Tongue (tissue), 2 donors: Measurements from ENCODE around the gene ABRAXAS1. TPM values are rescaled to one million over a fixed set of nuclear protein-coding genes. Genes with fewer than 3 reads are reported as not detected.
"Not testable (repeated sequence)": the region's sequence is repeated elsewhere in the genome, so short reads cannot be mapped to it uniquely, and the experiment has no call there.

Experiments used
- DNase-seq: peaks from one replicate; pipeline ENCODE4 v3.0.0-alpha.2; 2015
- total RNA-seq: library from RNA; depleted of rRNA; stranded (reverse); fragments of >200 nt; gene quantifications from one replicate; pipeline ENCODE4 v1.2.3, GENCODE V29; 2014

ABRAXAS1 gene
- 17.8 TPM for total RNA-seq

DNA sequence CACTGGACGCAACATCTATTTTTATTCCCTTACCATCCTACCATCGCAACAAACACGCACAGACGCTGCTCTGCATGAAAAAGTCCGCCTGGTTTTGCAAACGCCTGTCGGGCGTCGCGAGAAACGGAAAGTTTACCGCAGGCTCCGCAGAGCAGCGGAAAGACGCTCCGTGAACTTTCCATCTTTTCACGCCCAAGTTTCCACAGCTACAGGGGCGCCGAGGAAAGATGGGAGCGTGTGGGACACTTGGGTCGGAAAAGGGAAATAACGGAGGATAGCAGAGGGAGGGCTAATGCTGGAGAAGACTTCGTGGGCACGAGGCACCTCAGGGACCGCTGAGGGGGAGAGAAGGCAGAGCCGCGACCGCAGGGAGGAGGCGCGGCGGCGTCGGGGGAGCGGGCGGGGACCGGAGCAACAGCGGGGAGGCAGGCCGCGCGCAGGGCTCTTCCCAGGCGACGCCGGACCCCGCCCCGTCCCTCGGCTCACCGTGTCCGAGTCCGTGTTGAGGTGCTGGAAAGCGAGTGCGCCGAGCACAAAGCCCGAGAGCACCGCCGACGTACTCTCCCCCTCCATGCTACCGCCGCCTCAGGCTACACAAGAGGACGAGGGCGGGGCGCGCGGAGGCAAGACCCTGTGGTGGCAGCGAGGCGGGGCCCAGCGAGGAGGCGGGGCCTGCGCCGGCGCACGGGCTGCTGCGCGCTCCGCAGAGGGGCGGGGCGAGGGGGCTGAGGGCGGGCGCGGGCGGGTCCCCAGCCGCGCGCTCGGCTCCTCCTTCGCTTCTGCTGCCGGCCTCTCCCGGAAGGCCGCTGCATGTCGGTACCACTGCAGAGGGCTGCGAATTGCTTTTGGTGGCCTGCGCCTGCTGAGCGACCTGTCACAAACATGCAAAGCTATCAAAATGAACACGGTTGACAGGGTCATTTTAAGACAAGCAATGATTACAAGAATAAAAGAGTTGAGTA, at the start of gene ABRAXAS1:
Gene ABRAXAS1 (minus strand): TSS at position 601 of the 962 bp plus-strand sequence. CDS start 28 bp downstream, at position 573.
- DNase-seq, result peak; percentile 98

DNA sequence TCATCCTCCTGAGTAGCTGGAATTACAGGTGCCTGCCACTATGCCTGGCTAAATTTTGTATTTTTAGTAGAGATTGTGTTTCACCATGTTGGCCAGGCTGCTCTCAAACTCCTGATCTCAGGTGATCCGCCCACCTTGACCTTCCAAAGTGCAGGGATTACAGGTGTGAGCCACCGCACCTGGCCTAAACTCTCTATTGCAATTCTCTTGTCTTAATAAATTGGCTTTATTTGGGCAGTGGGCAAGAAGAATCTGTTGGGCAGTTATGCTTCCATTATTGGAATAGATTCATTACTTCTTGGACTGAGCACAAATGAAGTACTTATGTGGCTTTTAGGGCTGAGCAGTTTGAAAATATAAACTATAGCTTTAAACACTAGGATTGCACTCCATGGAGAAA, 42.8 kb upstream of the ABRAXAS1 start:
- DNase-seq, result no peak

DNA sequence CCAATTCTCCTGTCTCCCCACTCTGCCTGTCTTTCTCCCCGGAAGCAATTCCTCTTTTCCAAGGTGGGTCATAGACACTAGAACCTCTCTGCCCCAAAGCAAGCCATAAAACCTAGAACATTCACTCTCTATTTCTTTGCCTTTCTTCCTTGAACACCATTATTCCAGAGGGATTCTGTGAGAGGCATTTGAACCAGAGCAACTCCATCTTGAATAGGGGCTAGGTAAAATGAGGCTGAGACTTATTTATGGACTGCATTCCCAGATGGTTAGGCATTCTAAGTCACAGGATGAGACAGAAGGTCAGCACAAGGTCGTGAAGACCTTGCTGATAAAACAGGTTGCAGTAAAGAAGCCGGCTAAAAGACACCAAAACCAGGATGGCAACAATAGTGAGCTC, 37.3 kb upstream of the ABRAXAS1 start:
- DNase-seq, result no peak

DNA sequence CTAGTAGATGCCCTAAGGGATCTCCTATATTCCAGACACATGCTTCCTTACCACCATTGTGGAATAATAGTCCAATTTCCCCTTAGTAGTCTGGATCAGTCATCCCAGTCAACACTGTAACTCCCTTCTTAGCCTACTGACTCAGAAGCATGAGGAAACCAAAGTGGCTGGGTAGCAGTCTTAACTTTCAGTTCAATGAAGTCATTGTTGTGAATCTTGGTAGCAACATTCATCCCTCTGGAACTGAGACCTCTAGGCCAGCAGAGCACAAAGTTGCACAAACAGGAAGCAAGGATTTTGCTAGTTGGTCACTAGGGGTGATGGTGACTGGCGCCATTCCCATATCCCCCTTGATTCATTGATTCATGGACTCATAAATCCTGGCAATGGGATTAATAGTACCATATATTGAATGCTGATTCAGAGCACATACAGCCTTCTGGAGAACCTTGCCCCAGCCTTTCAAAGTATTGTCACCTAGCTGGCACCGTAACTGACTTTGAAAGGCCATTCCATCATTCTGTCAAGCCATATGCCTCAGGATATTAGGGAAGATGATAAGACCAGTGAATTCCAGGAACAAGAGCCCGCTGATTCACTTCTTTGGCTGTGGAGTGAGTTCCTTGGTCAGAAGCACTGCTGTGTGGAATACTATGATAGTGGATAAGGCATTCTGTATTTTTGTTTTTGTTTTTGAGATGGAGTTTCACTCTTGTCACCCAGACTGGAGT, 31.3 kb upstream of the ABRAXAS1 start:
- DNase-seq, result no peak

DNA sequence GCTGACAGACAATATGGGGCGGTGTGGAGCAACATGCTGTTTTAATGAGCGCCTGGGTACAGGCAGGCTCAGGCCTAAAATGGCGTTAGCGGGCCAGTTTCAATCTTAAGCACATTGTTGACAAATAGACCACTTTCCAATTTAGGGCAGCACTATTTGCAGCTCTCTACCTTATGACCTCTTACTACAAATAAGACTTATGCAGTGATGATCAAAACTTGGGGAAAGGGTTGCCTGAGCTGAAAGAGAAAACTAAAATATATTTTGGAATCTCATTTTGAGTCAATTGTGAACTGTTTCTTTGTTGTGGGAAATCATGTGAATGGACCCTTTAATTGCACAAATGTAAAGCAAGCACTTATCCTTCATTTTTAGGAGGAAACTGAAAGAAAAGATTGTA, 25.5 kb upstream of the ABRAXAS1 start:
- no peak for DNase-seq

DNA sequence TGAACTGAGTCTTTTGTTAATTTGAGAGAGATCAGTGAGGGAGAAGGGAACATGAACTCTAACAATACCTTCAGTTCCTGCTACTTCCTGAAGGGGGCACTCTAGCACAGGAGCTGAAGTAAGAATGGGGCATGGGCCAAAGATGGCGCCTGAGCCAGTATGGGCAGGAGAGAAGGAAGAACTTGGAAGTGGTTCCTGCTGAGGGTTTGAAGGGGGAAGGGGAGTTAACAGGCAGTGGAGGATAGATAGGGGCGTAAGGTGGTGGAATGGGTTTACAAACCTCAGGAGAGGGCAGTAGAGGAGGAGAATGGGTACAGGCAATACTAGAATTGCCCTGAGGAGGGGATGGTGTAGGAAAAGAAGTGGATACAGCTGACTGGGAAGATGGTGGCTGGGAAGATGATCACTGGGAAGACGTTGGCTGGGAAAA, 24.3 kb upstream of the ABRAXAS1 start:
- DNase-seq, result peak; percentile 7

DNA sequence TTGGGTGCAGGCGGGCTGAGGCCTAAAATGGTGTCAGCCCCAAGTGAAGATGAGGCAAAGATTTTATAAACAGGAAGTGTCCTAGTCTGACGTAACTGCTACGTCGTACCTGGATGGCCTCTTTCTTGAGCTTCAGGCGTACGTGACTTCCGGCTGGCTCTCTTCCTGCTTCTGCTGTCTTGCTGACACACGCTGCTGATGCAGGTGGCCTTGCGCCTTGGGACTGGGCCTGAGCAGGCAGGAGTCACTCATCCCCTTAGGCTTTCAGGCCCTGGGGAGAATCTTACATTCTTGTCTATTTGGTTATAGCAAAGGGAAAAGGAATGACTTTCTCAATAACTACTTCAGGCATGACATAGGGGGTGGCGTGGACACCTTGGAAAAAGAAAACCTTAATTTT, 20.1 kb upstream of the ABRAXAS1 start:
- DNase-seq, result no peak

DNA sequence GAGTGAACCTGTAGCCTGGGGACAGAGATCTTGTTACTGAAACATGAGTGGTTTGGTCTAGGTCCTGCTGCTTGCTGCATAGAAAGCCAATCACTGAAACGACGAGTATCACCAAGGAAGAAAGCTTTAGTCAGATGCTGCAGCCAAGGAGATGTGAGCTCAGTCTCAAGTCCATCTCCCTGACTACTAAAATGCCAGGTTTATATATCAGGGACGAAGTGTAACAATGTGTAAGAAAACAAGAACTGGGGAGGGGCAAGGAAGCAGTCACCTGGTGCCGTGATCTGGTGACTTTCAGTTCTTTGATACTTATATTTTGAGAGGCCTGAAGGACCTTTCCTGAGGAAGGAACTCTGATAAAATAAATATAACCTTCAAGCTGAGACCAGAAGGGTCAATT, 19.6 kb upstream of the ABRAXAS1 start:
- no peak for DNase-seq

DNA sequence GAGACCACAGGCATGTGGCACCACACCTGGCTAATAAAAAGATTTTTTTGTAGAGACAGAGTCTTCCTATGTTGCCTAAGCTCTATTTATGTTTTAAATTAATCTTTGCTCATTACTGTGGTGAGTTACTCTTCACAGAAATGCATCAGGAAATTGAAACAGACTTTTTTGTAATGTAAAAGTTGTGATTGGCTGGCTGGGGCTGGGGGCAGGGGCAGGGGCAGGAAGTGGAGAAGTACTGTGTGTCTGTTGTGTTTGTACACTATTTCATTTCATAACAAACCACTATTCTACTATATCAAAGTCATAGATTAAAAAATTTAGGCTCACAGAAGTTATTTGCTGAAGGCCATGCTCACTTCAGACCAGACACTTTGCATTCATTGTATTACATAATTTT, 19.1 kb upstream of the ABRAXAS1 start:
- no peak for DNase-seq

DNA sequence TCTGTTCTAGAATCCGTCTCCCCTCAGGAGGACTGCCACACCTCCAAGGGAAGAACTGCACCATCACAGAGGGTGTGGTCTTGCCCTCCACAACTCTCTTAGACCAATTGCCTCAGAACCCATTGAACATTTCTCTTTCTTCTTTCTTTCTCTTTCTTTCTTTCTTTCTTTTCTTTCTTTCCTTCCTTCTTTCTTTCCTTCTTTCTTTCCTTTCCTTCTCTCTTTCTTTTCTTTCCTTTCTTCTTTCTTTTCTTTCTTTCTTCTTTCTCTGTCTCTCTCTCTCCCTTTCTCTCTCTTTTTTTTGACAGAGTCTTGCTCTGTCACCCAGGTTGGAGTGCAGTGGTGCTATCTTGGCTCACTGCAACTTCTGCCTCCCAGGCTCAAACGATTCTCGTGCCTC, 16.8 kb upstream of the ABRAXAS1 start:
- not testable (repeated sequence) for DNase-seq

DNA sequence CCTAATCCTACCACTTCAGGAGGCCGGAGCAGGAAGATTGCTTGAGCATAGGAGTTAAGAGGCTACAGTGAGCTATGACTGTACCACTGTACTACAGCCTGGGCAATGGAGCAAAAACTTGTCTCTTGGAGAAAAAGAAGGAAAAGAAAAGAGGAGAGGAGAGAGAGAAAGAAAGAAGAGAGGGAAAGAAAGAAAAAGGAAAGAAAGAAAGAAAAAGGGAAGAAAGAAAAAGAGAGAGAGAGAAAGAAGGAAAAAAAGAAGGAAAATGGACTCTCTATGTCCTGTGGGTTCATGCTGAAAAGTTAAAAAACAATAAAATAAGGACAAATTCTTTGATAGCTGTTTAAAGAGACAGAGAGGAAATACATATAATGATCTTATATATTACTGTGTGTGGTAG, 13.3 kb upstream of the ABRAXAS1 start:
- DNase-seq, result no peak

DNA sequence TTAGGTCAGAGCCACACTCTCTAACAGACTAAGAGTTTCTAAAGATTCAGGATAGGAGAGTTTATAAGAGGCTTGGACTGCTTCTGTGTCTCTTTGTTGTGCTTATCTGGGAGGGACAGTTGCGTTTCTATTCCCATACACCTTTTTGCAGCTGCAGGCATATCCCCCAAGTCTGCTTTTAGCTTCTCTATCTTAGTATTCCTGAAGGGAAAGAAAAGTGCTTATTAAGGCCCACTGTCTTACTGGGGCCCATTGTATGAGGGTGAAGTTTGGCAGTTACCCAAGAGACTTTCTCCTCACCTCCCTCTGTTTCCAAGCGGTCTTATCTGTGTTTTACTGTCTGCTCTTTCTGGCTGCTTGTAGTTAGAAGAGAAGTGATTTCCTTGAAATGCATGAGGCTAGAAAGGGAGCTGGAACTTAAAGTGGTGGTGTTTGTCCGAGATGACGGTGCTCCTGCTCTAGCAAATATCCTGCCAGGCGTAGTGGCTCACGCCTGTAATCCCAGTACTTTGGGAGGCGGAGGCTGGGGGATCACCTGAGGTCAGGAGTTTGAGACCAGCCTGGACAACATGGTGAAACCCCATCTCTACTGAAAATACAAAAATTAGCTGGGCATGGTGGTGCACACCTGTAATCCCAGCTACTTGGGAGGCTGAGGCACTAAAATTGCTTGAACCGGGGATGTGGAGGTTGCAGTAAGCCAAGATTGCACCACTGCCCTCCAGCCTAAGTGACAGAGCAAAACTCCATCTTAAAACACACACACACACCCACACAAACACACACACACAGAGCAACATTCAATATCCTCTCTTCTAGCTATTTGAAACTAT, 11.4 kb upstream of the ABRAXAS1 start:
- not testable (repeated sequence) for DNase-seq

DNA sequence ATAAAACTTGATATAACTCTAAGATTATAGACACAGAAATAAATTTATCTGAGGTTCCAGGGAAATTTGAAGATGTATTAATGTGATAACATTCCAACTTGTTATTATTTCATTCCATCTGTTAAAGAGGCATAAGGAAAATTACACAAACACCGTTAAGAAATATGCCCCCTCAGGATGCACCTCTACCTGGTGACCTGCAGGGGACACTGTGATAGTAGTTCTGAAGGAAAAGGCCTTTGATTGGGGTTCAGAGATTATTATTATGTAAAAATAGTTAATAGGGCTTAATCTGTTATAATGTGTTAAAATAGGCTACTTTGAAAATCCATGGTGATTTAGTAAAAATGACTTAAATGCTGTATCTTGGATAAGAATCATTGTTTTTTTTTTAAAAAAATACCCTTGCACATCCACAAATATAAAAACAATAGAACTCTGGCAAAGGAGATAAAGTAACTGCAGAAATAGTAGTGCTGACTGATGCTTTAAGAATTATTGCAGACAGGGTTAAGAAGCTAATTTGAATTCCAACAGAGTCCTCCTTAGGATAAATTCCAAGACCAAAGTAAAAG, 6.1 kb upstream of the ABRAXAS1 start:
- peak; percentile 27 for DNase-seq

DNA sequence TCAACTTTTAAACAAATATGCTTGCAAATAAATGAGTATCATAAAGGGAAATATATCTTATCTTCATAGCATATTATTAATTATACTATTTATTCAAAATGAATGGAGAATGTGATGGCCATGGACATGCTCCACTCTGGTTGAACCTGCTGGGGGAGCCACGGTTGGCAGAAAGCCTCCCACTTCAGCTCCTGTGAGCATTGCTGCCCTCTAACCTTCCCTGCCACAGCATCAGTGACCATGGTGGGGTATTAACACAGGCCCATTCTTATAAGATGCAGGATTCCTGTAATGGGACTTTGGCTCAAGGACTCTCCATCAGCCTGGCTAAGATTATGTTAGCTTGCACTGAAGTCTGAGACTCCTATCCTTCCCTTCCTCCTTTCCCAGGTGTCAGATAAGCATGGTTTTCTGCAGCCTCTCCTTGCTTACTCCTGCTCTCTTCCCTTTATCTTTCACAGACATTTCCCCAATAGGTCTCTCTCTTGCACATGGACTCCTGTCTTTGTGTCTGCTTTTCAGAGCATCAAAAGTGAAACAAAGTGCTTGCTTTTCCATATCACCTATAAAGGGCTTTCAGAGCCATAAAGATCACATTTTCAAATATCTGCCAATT, 4.9 kb upstream of the ABRAXAS1 start:
- no peak for DNase-seq

DNA sequence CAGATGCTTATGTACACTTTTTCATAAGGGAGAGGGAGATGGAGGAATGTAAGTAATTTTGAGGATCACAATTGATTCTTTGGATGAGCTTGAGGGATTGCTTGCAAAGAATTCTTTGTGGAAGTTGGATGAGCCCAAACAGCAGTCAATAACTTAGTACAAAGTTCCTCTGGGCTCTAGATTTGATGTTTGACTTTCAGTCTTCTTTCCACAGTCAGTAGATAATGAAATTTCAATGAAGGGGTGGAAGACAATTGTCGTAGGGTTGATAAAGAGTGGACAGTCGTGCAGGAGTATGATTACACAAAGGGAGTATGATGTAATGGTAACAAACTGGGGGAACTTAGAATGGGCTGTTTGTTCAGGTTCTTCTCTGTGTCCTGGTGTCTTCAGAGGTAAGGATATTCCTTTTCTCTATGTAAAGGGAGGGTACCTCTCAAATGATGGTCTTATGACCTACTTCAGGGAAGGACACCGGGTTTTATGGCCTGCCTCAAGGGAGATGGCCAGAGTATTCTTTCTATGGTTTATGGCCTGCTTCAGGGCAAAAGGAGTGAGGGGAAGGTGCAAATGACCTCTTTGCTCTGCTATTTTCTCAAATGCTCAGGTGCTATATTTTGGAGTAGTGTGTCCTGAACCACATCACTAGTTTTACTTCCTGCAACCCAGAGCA, 1.7 kb upstream of the ABRAXAS1 start:
- no peak for DNase-seq

DNA sequence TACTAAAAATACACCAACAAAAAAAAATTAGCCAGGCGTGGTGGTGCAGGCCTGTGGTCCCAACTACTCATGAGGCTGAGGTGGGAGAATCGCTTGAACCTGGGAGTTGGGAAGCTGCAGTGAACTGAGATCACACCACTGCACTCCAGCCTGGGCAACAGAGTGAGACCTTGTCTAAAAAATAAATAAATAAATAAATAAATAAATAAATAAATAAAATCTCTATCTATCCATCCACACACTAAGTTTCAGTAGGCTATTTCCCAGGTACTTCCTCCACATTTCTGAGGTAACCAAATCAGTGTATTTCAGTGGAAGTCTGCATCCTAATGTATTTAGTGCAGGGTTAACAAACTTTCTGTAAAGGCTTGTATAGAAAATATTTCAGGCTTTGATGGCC, 10.9 kb downstream of the ABRAXAS1 start:
- DNase-seq, result no peak

DNA sequence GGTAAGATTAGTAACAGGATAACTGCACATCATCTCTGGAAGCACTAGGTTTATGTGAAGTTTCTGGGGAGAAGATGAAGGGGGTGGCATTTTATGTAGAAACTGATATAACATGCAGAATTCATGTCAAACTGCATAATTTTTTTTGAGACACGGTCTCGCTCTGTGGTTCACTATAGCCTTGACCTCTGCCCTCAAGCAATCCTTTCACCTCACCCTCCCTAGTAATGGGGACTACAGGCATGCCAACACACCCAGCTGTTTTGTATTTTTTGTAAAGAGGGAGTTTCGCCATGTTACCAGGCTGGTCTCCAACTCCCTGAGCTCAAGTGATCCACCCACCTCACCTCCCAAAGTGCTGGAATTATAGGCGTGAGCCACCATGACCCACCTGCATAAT, 11.5 kb downstream of the ABRAXAS1 start:
- DNase-seq, result no peak

DNA sequence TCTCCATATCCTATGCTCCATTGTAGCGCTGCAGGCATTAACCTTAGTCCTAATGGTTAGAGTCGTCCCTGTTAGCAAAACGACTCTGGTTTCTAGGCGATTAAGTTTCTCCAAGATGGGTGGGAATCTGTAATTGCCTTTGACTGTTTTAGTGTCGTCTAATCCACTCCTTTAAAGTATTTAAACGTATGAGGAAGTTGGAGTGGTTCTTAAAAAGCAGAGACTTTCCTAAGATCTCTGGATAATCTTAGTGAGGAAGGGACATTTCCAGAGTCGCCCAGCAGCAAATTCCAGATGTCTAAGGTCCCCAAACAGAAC, 28.8 kb downstream of the ABRAXAS1 start:
- DNase-seq, result no peak

DNA sequence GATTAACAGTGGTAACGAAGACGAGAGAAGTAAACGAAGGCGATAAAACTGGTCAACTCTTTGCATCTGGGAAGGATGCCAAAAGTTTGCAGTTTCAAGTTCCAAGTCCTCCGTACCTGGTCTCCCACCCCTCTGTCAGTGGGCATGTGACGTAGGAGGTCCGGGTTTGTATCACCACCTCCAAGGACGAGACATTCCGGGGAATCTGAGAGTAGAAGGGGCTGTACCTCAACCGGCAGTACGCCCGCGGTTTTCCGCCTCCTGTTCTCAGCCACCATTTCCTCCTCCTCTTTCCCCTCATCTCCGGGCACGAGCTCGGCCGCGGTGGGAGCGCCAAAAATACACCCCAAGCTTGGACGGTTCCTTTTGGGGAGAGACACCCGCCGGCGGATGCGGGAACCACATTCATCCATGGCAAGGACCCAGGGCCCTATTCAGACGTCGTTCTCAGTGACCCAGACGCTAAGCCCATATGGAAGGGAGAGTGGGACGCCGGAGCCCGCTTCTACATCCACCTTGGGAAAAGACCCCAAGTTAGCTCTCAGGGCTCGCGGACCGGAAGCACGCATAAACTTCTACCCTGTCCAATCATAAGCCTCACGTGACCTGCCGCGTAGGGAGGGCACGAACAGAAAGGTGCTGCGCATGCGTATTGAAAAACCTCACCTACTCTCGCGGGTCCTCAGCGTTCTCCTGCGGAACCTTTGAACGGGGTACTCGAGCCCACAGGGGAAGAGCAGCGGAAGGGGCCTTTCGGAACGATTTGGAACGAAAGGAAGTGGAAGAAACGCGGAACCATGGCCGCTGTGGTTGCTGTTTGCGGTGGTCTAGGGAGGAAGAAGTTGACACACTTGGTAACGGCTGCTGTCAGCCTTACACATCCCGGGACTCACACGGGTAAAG, 29.4 kb downstream of the ABRAXAS1 start, which contains the start of the genes HELQ and MRPS18C:
Gene HELQ (minus strand): TSS at position 543 of the 903 bp plus-strand sequence. CDS start 130 bp downstream, at position 413.
Gene MRPS18C (plus strand): TSS at position 778 of the 903 bp plus-strand sequence. CDS start 20 bp downstream, at position 798.
- DNase-seq, result peak; percentile 100

DNA sequence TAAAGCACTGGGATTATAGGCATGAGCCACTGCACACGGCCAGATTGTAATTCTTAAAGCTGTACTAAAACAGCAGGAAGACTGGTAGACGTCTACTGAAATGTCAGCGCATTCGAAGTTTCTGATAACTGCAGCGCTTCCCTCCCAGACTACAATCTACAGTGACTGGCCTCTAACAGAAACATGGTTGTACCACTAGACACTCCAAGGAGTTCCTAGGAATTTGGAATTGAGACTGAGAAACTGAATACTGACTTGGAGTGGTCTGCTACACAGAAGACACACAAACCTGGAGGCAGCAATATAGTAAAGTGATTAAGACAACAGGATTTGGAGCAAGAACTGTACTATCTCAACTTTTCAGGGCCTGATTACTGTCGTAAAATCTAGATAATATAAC, 30.2 kb downstream of the ABRAXAS1 start:
- DNase-seq, result peak; percentile 28
